SU-DHL-6 (cell line): ENCODE results near the gene POLE3.

Experiments
- H2AFZ ChIP-seq: fragments of 200-600 bp; sonication (generic); 2 replicates; pipeline ENCODE4 v1.6.1; 2014; ENCODE audit warnings: low read depth, mild to moderate bottlenecking, moderate library complexity, mixed read lengths, antibody characterized with exemption, low read length; ENCODE audit not compliant: severe bottlenecking
- H3F3A ChIP-seq: fragments of 200-600 bp; shearing (Covaris generic); 2 replicates; pipeline ENCODE4 v1.6.0; 2016; ENCODE audit warnings: antibody characterized with exemption, mild to moderate bottlenecking; ENCODE audit not compliant: insufficient read depth
- H3K27ac ChIP-seq: fragments of 200-600 bp; sonication (generic); 2 replicates; pipeline ENCODE4 v1.5.1; 2016; ENCODE audit warnings: low read depth, mild to moderate bottlenecking, low read length, moderate library complexity, mixed read lengths
- H3K27me3 ChIP-seq: fragments of 200-600 bp; sonication (generic), shearing (Covaris generic); 2 replicates; pipeline ENCODE4 v1.6.0; 2014; ENCODE audit warnings: mild to moderate bottlenecking, low read length
- H3K36me3 ChIP-seq: fragments of 200-600 bp; sonication (generic); 2 replicates; pipeline ENCODE4 v1.6.1; 2014; ENCODE audit warnings: mild to moderate bottlenecking, low read length, mixed read lengths
- H3K4me2 ChIP-seq: fragments of 300-600, 200-600 bp; shearing (Covaris generic), sonication (generic); 2 replicates; pipeline ENCODE4 v1.6.0; 2014; ENCODE audit warnings: low read length, low read depth, mild to moderate bottlenecking; ENCODE audit not compliant: poor library complexity, severe bottlenecking
- H3K4me3 ChIP-seq: fragments of 200-600 bp; sonication (generic); 2 replicates; pipeline ENCODE4 v1.5.1; 2014; ENCODE audit warnings: antibody characterized with exemption, low read length, mild to moderate bottlenecking, mixed read lengths; ENCODE audit not compliant: insufficient read depth, poor library complexity, severe bottlenecking
- H3K79me2 ChIP-seq: fragments of 200-600 bp; sonication (generic); 2 replicates; pipeline ENCODE4 v1.6.1; 2014; ENCODE audit warnings: mild to moderate bottlenecking, low read length, moderate library complexity; ENCODE audit not compliant: insufficient read depth
- H3K9ac ChIP-seq: fragments of 200-600 bp; sonication (generic); 2 replicates; pipeline ENCODE4 v1.7.0; 2014; ENCODE audit warnings: mild to moderate bottlenecking, low read length
- H3K9me2 ChIP-seq: fragments of 200-600 bp; sonication (generic); replicated peaks from 2 replicates; pipeline ENCODE4 v1.6.1; 2014; ENCODE audit warnings: low read length; ENCODE audit not compliant: insufficient read depth
- H3K9me3 ChIP-seq: fragments of 200-600 bp; sonication (generic); 2 replicates; pipeline ENCODE4 v1.6.1; 2014; ENCODE audit warnings: low read length, mixed read lengths; ENCODE audit not compliant: insufficient read depth
- H4K20me1 ChIP-seq: fragments of 200-600 bp; sonication (generic); 2 replicates; pipeline ENCODE4 v1.6.1; 2014; ENCODE audit warnings: low read depth, mild to moderate bottlenecking, antibody characterized with exemption, low read length, moderate library complexity, mixed read lengths
- EZH2phosphoT487 ChIP-seq: fragments of 200-600 bp; sonication (generic), shearing (Covaris generic); conservative IDR thresholded peaks from 2 replicates; pipeline ENCODE4 v1.6.1; 2018; ENCODE audit warnings: mild to moderate bottlenecking, antibody characterized with exemption, low read length, moderate library complexity, mixed read lengths
- TF ChIP-seq, protein P1 (sequence below): fragments of 200-600 bp; sonication (generic); IDR thresholded peaks from one replicate; pipeline ENCODE4 v1.5.1; 2017; ENCODE audit warnings: antibody characterized with exemption, mild to moderate bottlenecking, low read length, moderate library complexity; ENCODE audit not compliant: insufficient read depth, poor library complexity, severe bottlenecking

The POLE3 gene

DNA sequence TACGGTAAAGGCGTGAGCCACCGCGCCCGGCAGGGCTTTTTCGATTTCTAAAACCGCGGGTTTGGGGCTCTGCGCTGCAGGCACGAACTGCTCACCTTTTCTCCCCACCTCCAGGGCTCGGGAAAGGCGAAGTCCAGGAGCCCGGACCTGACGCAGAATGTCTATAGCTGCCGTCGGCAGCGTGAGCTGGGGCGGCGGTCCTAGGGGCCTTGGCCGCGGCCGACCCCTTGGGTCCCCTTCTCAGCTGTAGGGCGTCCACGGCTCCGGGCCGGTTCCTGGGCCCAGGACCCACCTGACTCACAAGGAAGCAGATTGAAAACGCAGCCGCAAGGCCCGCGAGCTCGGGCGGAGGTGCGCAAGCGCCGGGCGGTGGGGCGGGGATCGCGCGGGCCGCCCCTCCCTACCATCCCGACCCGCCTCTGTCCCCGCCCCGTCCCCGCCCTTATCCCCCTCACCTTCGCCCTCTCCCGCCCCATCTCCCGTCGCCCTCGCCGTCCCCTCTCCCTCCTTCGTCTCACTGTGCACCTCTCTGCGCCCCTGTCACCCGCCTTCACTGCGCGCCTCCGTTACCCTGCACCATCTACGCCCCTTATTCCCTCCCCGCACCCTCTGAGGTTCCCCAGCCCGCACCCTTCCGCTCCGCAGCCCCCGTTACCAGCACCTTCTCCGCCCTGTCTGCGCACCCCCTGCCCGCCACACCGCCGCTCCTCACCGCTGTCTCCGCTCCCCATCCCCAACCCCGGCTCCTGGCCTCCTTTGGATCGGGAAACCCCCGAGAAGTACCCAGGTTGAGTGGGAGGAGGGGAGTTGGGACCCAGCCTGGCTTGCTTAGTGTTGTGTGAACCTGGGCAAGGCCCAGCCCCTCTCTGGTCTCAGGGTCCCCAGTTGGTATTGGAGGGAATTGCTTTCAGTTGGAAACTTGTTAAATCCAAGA, 33.6 kb downstream of the POLE3 start, which contains the start of gene HDHD3:
HDHD3 (minus strand) TSS at position 353 of the 934 bp plus-strand sequence. CDS start 2,632 bp downstream, outside the sequence.
- H3K9me2 ChIP-seq = no peaks in the 10 kb centered on the region
- no peaks in the 10 kb centered on the region for H3K36me3 ChIP-seq
- H3K9ac ChIP-seq = peak within 1 kb of the TSS; percentile 67
- TF ChIP-seq, protein P1, sequence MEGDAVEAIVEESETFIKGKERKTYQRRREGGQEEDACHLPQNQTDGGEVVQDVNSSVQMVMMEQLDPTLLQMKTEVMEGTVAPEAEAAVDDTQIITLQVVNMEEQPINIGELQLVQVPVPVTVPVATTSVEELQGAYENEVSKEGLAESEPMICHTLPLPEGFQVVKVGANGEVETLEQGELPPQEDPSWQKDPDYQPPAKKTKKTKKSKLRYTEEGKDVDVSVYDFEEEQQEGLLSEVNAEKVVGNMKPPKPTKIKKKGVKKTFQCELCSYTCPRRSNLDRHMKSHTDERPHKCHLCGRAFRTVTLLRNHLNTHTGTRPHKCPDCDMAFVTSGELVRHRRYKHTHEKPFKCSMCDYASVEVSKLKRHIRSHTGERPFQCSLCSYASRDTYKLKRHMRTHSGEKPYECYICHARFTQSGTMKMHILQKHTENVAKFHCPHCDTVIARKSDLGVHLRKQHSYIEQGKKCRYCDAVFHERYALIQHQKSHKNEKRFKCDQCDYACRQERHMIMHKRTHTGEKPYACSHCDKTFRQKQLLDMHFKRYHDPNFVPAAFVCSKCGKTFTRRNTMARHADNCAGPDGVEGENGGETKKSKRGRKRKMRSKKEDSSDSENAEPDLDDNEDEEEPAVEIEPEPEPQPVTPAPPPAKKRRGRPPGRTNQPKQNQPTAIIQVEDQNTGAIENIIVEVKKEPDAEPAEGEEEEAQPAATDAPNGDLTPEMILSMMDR = no peak
- no peak for TF ChIP-seq EZH2phosphoT487
- H3K27me3 ChIP-seq = no peaks in the 10 kb centered on the region
- H3K4me2 ChIP-seq = peak within 1 kb of the TSS; percentile 55
- 0 out of 2 replicates have a peak within 1 kb of the TSS, but pooled peaks have one; percentile 26 for H3K27ac ChIP-seq
- H3K4me3 ChIP-seq = peak within 1 kb of the TSS; percentile 85
- peak within 1 kb of the TSS; percentile 80 for H2AFZ ChIP-seq
- no peaks in the 10 kb centered on the region for H4K20me1 ChIP-seq
- H3K9me3 ChIP-seq = no peaks in the 10 kb centered on the region
- no peaks in the 10 kb centered on the region for H3K79me2 ChIP-seq
- no peaks in the 10 kb centered on the region for H3F3A ChIP-seq

DNA sequence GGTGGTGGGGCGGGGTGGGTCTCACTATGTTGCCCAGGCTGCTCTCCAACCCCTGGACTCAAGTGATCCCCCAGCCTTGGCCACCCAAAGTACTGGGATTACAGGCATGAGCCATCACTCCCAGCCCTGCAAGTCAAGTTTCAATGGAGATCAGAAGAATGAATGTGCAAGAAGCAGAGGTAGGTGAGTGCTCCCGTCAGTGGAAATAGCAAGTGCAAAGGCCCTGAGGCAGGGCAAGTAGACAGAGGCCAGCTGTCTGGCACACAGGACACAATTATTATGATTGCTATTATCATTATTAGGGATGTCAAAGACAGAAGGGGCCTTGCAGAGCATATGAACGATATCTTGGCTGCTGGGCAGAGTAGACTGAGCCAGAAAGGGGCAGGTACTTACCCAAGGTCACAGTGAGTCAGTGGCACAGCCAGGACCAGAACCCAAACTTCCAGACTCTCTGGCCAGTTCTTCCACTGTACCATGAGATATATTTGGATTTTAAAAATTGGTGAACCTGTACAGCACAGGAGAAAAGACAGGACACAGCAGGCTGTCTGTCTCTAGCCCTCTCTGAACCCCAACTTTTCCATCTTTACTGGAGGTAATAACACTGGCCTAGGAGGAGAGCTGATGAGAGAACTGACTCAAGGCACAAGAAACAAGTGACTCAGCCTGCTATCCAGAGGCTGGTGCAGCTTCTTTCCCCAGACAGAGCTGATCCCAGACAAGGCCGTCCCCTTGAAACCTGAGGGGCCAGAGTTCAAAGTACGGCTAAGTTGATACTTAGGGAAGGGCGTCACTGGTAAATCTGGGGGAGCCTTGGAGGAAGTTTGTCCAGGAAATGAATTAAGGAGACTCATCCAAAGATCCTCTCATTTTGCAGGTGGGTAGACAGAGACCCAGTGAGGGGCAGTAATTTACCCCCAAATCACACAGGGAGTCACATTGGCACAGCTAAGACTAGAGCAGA, 35.1 kb downstream of the POLE3 start:
- no peaks in the 10 kb centered on the region for H3K79me2 ChIP-seq
- no peaks in the 10 kb centered on the region for H3K9me3 ChIP-seq
- H3K4me3 ChIP-seq = no peak overlapping the region
- no peaks in the 10 kb centered on the region for H4K20me1 ChIP-seq
- H3K4me2 ChIP-seq = peak overlapping the region; percentile 55
- no peaks in the 10 kb centered on the region for H3K36me3 ChIP-seq
- H3K27ac ChIP-seq = no peak overlapping the region
- H2AFZ ChIP-seq = no peak overlapping the region
- no peaks in the 10 kb centered on the region for H3F3A ChIP-seq
- H3K9me2 ChIP-seq = no peaks in the 10 kb centered on the region
- H3K9ac ChIP-seq = no peak overlapping the region
- H3K27me3 ChIP-seq = no peaks in the 10 kb centered on the region
- no peak for TF ChIP-seq EZH2phosphoT487
- TF ChIP-seq, protein P1 = no peak

DNA sequence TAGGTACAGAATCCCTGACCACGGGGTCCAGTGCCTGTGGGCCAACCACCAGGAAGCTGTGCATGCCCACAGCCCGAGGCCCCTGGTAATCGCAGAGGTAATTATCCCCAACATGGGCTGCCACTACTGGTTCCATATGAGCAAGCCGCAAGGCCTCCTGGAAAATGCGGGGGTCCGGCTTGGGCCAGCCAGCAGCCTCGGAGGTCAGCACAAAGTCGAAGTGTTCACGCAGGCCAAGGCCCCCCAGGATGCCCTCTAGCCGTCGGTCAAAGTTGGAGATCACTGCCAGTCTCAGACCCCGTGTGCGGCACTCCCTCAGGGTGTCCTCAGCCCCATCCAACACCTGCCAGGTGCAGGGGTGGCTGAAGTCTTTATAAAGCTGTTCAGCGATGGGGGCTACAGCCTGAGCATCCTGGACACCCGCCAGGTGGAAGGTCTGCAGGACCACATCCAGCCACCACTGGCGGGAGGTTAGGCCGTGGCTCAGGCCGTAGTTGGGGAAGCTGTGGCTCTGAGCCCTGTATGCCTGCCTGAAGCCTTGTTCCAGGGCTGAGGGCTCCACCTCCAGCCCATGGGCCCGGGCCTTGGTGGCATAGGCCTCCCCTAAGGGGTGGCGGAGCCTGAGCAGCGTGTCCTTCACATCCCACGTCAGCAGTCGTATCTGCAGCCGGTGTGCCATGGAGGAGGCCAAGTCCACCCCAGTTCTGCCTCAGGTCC, 36.6 kb downstream of the POLE3 start:
- no peaks in the 10 kb centered on the region for H3F3A ChIP-seq
- H3K9ac ChIP-seq = no peak overlapping the region
- no peak for TF ChIP-seq EZH2phosphoT487
- TF ChIP-seq, protein P1 = no peak
- H4K20me1 ChIP-seq = no peaks in the 10 kb centered on the region
- H3K9me3 ChIP-seq = no peaks in the 10 kb centered on the region
- H3K9me2 ChIP-seq = no peaks in the 10 kb centered on the region
- no peak overlapping the region for H2AFZ ChIP-seq
- H3K4me3 ChIP-seq = no peak overlapping the region
- H3K4me2 ChIP-seq = no peak overlapping the region
- no peaks in the 10 kb centered on the region for H3K27me3 ChIP-seq
- no peaks in the 10 kb centered on the region for H3K79me2 ChIP-seq
- H3K27ac ChIP-seq = no peak overlapping the region
- no peaks in the 10 kb centered on the region for H3K36me3 ChIP-seq
